ENCODE data around the gene AASDHPPT. TPM values are rescaled to one million over a fixed set of nuclear protein-coding genes. Genes with fewer than 3 reads are reported as not detected.

The AASDHPPT gene
- total and polyA plus RNA-seq, 2 of the 4 experiments (the other 2 are of a cell fraction), result 22.0 to 56.3 TPM

GRCh38 chr11:106132582-106133354 lies 55.3 kb downstream of the AASDHPPT start:
- Histone ChIP-seq H3K14ac (replicated peaks; ENCODE audit: low read depth, low read length) (no peak overlapping the region), H2BK20ac (ENCODE audit: low read depth, low read length) (no peak overlapping the region), H2AK9ac (replicated peaks; ENCODE audit: low read depth, low read length, poor library complexity) (no peak overlapping the region), H4K8ac (ENCODE audit: low read depth in 2 of 2, low read length in 2 of 2) (no peak overlapping the region), H3K56ac (ENCODE audit: extremely low read depth, insufficient read depth, low read length) (no peak overlapping the region), H3K9me3 (ENCODE audit: control insufficient read depth, insufficient read depth, low read length) (no peaks in the 10 kb centered on the region), H2BK5ac (ENCODE audit: low read depth, low read length, poor library complexity, severe bottlenecking) (no peak overlapping the region), H4K20me1 (ENCODE audit: insufficient read depth, low read length) (no peaks in the 10 kb centered on the region), H3K79me1 (ENCODE audit: low read depth in 1 of 2, low read length in 2 of 2) (no peaks in the 10 kb centered on the region), H2BK15ac (ENCODE audit: low read depth, low read length) (no peak overlapping the region), H3K23ac (ENCODE audit: low read depth, low read length) (no peak overlapping the region), H4K5ac (ENCODE audit: low read depth, low read length) (no peak overlapping the region), H4K91ac (ENCODE audit: insufficient read depth, low read depth, low read length) (no peak overlapping the region), H3K36me3 (ENCODE audit: control insufficient read depth, insufficient read depth, low read length) (no peaks in the 10 kb centered on the region), H3K4me1 (ENCODE audit: control insufficient read depth, insufficient read depth, low read length) (no peaks in the 10 kb centered on the region), H3K27ac (ENCODE audit: insufficient read depth, low read length) (no peak overlapping the region), H2BK120ac (ENCODE audit: low read depth, low read length) (no peak overlapping the region), H3K27me3 (ENCODE audit: control insufficient read depth, insufficient read depth, low read length) (peaks cover 1% of the 10 kb centered on the region; the same call in 1 of the 2 replicates), H2AFZ (replicated peaks; ENCODE audit: low read length, poor library complexity) (no peak overlapping the region), H3K4me3 (ENCODE audit: insufficient read depth, low read depth, low read length) (no peak overlapping the region), H3K4me2 (ENCODE audit: low read depth, low read length) (no peak overlapping the region), H2AK5ac (ENCODE audit: low read depth, low read length) (no peak overlapping the region), H3K9me1 (ENCODE audit: insufficient read depth, low read length) (no peaks in the 10 kb centered on the region), H3K18ac (ENCODE audit: low read depth, low read length) (no peak overlapping the region), H3K4ac (ENCODE audit: low read depth, low read length) (no peak overlapping the region), H3K9ac (ENCODE audit: low read depth, low read length) (no peak overlapping the region)
- ATAC-seq (ENCODE audit: low read depth), result no peak
- ChIA-PET CTCF (interaction anchor here (1.0 to 1.9 kb wide), 4 partner anchors 8 to 46 kb away, joined by 3 to 6 read pairs (median 5); no protein-coding TSS in a partner anchor), POLR2A (ENCODE audit: unreplicated experiment) (no interaction called here)
- dilution Hi-C loops (cut with HindIII; ENCODE audit: low sequenced_read_pairs, unreplicated experiment), result no loop called here
- no TSS peak for BruUV-seq (replicated peaks)
- 100% methylated on average over 1 of the region's 3 CpGs; no CpG with 5 or more reads in 1 of the 2 experiments for WGBS, 2 experiments (ENCODE audit: extremely low coverage in 2 of 2, insufficient read length in 1 of 2)
- TF ChIP-seq MAFK (IDR thresholded peaks at IDR 0.05; ENCODE audit: low read depth, low read length), result peak; percentile 55; the same call in 1 of the 2 replicates
- no peak for TF ChIP-seq MXI1 (IDR thresholded peaks at IDR 0.05; ENCODE audit: borderline replicate concordance, low read depth, low read length)
- in situ Hi-C loops (cut with MboI; ENCODE audit: low sequenced_read_pairs), result no loop called here
- no peak for DNase-seq
- intact Hi-C loops (cut with micrococcal nuclease), result loop anchor here (1.0 kb wide), 1 partner anchor 44 kb away; no protein-coding TSS in a partner anchor
